K562 (cell line): Measurements from ENCODE around the gene ZMYM2. TPM values are rescaled to one million over a fixed set of nuclear protein-coding genes. Genes with fewer than 3 reads are reported as not detected.

Experiments used
- ATAC-seq: fragments of 200-7000 bp; cut with Tn5 transposase; 3 replicates; pipeline ENCODE4 v1.9.1; 2020; ENCODE audit warnings: moderate library complexity
- BruUV-seq: library from RNA; stranded (reverse); fragments of 400-500 nt; replicated peaks from 2 replicates; lab custom pipeline; 2021; lab: Mats Ljungman, UMichigan
- CTCF ChIA-PET: fragments of 300-600 bp; formaldehyde crosslinking; extraction: SDS; loops from one replicate; lab custom pipeline; 2021; ENCODE audit warnings: low intra/inter-chr PET ratio; lab: Yijun Ruan, JAX
- POLR2A ChIA-PET: fragments of 300-600, 350-650 bp; sonication (Branson Sonifier 250); formaldehyde crosslinking; extraction: SDS; loops from one replicate; lab custom pipeline; 2021; ENCODE audit warnings: antibody characterized with exemption, inconsistent platforms; lab: Yijun Ruan, JAX
- DNase-seq, 4 experiments: peaks; one replicate each; pipeline versions ENCODE4 v3.0.0 to v3.0.0-alpha.2; 2011 to 2018; ENCODE audit warnings: low spot score in 3 of 4, mixed read lengths in 3 of 4; ENCODE audit errors: extremely low read depth in 1 of 4
- FAIRE-seq: peaks from 2 replicates; lab custom pipeline; 2011; peaks lifted over from hg19 to GRCh38; lab: Jason Lieb, UNC
- H2AFZ ChIP-seq: 2 replicates; pipeline ENCODE4 v1.6.0; 2011; ENCODE audit warnings: low read depth, low read length, control low read depth, inconsistent platforms
- H3K27ac ChIP-seq: fragments of 200-600 bp; 3 replicates; pipeline ENCODE4 v1.8.0; 2011; ENCODE audit warnings: low read depth, mild to moderate bottlenecking, control low read depth, inconsistent platforms, low read length, moderate library complexity, mixed read lengths; ENCODE audit errors: extremely low read depth
- H3K27me3 ChIP-seq, 2 experiments: fragments of 300-600 bp in 1 of 2; 2 replicates in 1 of 2; 3 replicates in 1 of 2; pipeline versions ENCODE4 v1.6.0 to v1.8.0; 2011; ENCODE audit warnings: inconsistent platforms in 2 of 2, low read length in 2 of 2, mild to moderate bottlenecking in 1 of 2, mixed read lengths in 1 of 2, moderate library complexity in 1 of 2; ENCODE audit not compliant: control insufficient read depth in 2 of 2, insufficient read depth in 2 of 2
- H3K36me3 ChIP-seq: fragments of 300-600 bp; 3 replicates; pipeline ENCODE4 v1.8.0; 2011; ENCODE audit warnings: mild to moderate bottlenecking, low read length, inconsistent platforms; ENCODE audit not compliant: control insufficient read depth, insufficient read depth
- H3K4me1 ChIP-seq, 2 experiments: fragments of 200-600 bp in 1 of 2; replicated peaks in 1 of 2; 2 replicates in 1 of 2; 3 replicates in 1 of 2; pipeline versions ENCODE4 v1.5.1 to v1.8.0; 2011; ENCODE audit warnings: inconsistent platforms in 2 of 2, low read length in 2 of 2, mild to moderate bottlenecking in 1 of 2, mixed read lengths in 1 of 2, moderate library complexity in 1 of 2; ENCODE audit not compliant: control insufficient read depth in 2 of 2, insufficient read depth in 2 of 2
- H3K4me2 ChIP-seq: 2 replicates; pipeline ENCODE4 v1.6.1; 2011; ENCODE audit warnings: low read length, control low read depth, inconsistent platforms, mixed read lengths; ENCODE audit not compliant: insufficient read depth
- H3K4me3 ChIP-seq: fragments of 200-600 bp; sonication (generic), shearing (Covaris generic); 2 replicates; pipeline ENCODE4 v1.5.1; 2016; ENCODE audit warnings: control low read depth, inconsistent platforms
- H3K79me2 ChIP-seq: fragments of 200-600 bp; 3 replicates; pipeline ENCODE4 v1.8.0; 2011; ENCODE audit warnings: low read length, inconsistent platforms; ENCODE audit not compliant: control insufficient read depth, insufficient read depth
- H3K9ac ChIP-seq, 2 experiments: 2 replicates each; pipeline versions ENCODE4 v1.6.0 to v1.6.1; 2011; ENCODE audit warnings: low read depth in 2 of 2, low read length in 2 of 2, control low read depth in 1 of 2, inconsistent platforms in 1 of 2, mild to moderate bottlenecking in 1 of 2, mixed read lengths in 1 of 2; ENCODE audit not compliant: insufficient read depth in 1 of 2
- H3K9me1 ChIP-seq: one replicate; pipeline ENCODE4 v1.6.0; 2011; ENCODE audit warnings: inconsistent platforms, mild to moderate bottlenecking, low read length, moderate library complexity; ENCODE audit not compliant: control insufficient read depth, insufficient read depth
- H3K9me3 ChIP-seq: replicated peaks from 2 replicates; pipeline ENCODE4 v1.5.1; 2011; ENCODE audit warnings: low read depth, low read length, inconsistent platforms; ENCODE audit not compliant: control insufficient read depth, insufficient read depth
- H4K20me1 ChIP-seq: replicated peaks from 2 replicates; pipeline ENCODE4 v1.6.1; 2011; ENCODE audit warnings: low read length, inconsistent platforms, mixed read lengths; ENCODE audit not compliant: control insufficient read depth, insufficient read depth
- CEBPB ChIP-seq: fragments of 450-650 bp; IDR thresholded peaks from 2 replicates; pipeline ENCODE4 v1.6.1; 2016; ENCODE audit warnings: missing genetic modification characterization, missing compliant biosample characterization
- CREM ChIP-seq: IDR thresholded peaks from 2 replicates; pipeline ENCODE4 v1.6.1; 2014; ENCODE audit warnings: antibody characterized with exemption, low read depth
- MEF2D ChIP-seq: conservative IDR thresholded peaks from 2 replicates; pipeline ENCODE4 v1.6.1; 2016; ENCODE audit warnings: low read depth, missing genetic modification characterization, missing compliant biosample characterization
- ZNF121 ChIP-seq: sonication (generic); formaldehyde crosslinking; conservative IDR thresholded peaks from 2 replicates; pipeline ENCODE4 v1.8.0; 2022; ENCODE audit warnings: missing genetic modification reagents
- WGBS: fragments of 100-300 bp; shearing (Covaris generic); methylation state at CpG from one replicate; pipeline ENCODE4 v1.1.6; 2016; ENCODE audit warnings: low coverage, mixed read lengths; ENCODE audit not compliant: insufficient coverage; ENCODE audit errors: missing lambda C conversion rate; 5-methylcytosine and 5-hydroxymethylcytosine counted together
- in situ Hi-C: fragments of 300-500 bp; cut with MboI; formaldehyde crosslinking; loops from 4 replicates; pipeline ENCODE4 v1.15.0; 2018; ENCODE audit warnings: inconsistent platforms, mixed read lengths
- intact Hi-C: fragments of 100-400 bp; cut with micrococcal nuclease; formaldehyde crosslinking; loops from 2 replicates; pipeline ENCODE4 v1.14.2; 2022
- polyA plus RNA-seq, 8 experiments: library from polyadenylated mRNA; depleted of rRNA in 4 of 8; stranded (reverse) in 5 of 8; unstranded in 3 of 8; fragments of >200 nt; fragmentation: Nextera tagmentation in 2 of 8; fragmentation: Illumina TruSeq in 1 of 8; extraction: Ambion mirVana in 2 of 8; extraction: Trizol in 1 of 8; gene quantifications; 2 replicates each; pipeline versions ENCODE4 v1.2.1 to v1.2.3, GENCODE V29; 2011 to 2014; ENCODE audit warnings: inconsistent platforms in 1 of 8, missing spikeins in 1 of 8
- total RNA-seq, 7 experiments: library from RNA; depleted of rRNA in 6 of 7; stranded (reverse); fragments of >200 nt in 6 of 7; fragmentation: Illumina TruSeq in 2 of 7; extraction: Trizol in 2 of 7; gene quantifications; 2 replicates each; pipeline versions ENCODE4 v1.2.1 to v1.2.3, GENCODE V29; 2011 to 2021; ENCODE audit warnings: low replicate concordance in 1 of 7

The ZMYM2 gene
- total and polyA plus RNA-seq, 9 of the 15 experiments (the other 6 are each of a cell fraction or from before 2014, with no cell fraction given): 5.0 to 48.8 (median 26.8) TPM

- whole genome bisulfite sequencing: 83% methylated on average over 2 of the region's 2 CpGs
- intact Hi-C loops: no loop called here
- ATAC-seq (no peak), FAIRE-seq (no peak), DNase-seq (no peak)
- Histone ChIP-seq H3K4me2 (no peak overlapping the region), H3K9me3 (no peaks in the 10 kb centered on the region), H3K9me1 (no peaks in the 10 kb centered on the region), H3K27me3 (no peaks in the 10 kb centered on the region), H3K79me2 (no peaks in the 10 kb centered on the region), H3K4me3 (no peak overlapping the region), H3K27ac (no peak overlapping the region), H2AFZ (no peak overlapping the region), H3K4me1 (no peaks in the 10 kb centered on the region; a peak in 2 of 5 replicates), H3K9ac (no peak overlapping the region), H3K36me3 (peaks cover 2% of the 10 kb centered on the region; the same call in 1 of the 3 replicates), H4K20me1 (no peaks in the 10 kb centered on the region)
- ChIA-PET CTCF (no interaction called here), POLR2A (no interaction called here)
- in situ Hi-C loops: no loop called here
- TF ChIP-seq ZNF121 (0 out of 2 replicates have a peak, but pooled peaks have one; percentile 5), MEF2D (no peak)
- no TSS peak for BruUV-seq
Observed at GRCh38 chr13:20045950-20046548, 87.5 kb downstream of the ZMYM2 start.

GRCh38 chr13:20049558-20050473 is 91.3 kb downstream of the ZMYM2 start:
- Histone ChIP-seq H4K20me1 (no peaks in the 10 kb centered on the region), H3K9me3 (no peaks in the 10 kb centered on the region), H2AFZ (no peak overlapping the region), H3K27ac (no peak overlapping the region), H3K9ac (no peak overlapping the region), H3K9me1 (no peaks in the 10 kb centered on the region), H3K36me3 (peaks cover 8% of the 10 kb centered on the region; the same call in 2 of the 3 replicates), H3K4me2 (no peak overlapping the region), H3K79me2 (no peaks in the 10 kb centered on the region), H3K4me3 (no peak overlapping the region), H3K4me1 (no peaks in the 10 kb centered on the region), H3K27me3 (no peaks in the 10 kb centered on the region)
- WGBS: 91% methylated on average over 4 of the region's 5 CpGs
- in situ Hi-C loops (no loop called here), intact Hi-C loops (no loop called here)
- no peak for DNase-seq
- ChIA-PET POLR2A (no interaction called here), CTCF (no interaction called here)
- no peak for ATAC-seq
- TF ChIP-seq CREM (no peak), CEBPB (tag) (0 out of 2 replicates have a peak, but pooled peaks have one; percentile 13)
- no TSS peak for BruUV-seq
- no peak for FAIRE-seq
